Transverse colon (tissue), 4 donors: ENCODE data around the gene AR.

Source experiments
- EP300 ChIP-seq: sonication (generic); formaldehyde crosslinking; IDR thresholded peaks from one replicate; pipeline ENCODE4 v1.6.1; 2017; ENCODE audit warnings: antibody characterized with exemption, low read depth
- POLR2A ChIP-seq: fragments of 450-650 bp; IDR thresholded peaks from one replicate; pipeline ENCODE4 v1.6.1; 2016; ENCODE audit warnings: antibody characterized with exemption, mild to moderate bottlenecking, moderate library complexity
- POLR2AphosphoS5 ChIP-seq, 3 donors: sonication (generic); formaldehyde crosslinking; IDR thresholded peaks; one replicate each; pipeline ENCODE4 v1.6.1; 2016; ENCODE audit warnings: antibody characterized with exemption in 3 of 3
- TF ChIP-seq, protein P1 (sequence below), 5 experiments: fragments of 200-600 bp in 3 of 5; fragments of 450-650 bp in 2 of 5; sonication (generic) in 3 of 5; IDR thresholded peaks; 1 replicate in 2 of 5; 2 replicates in 3 of 5; pipeline ENCODE4 v1.5.1; 2016 to 2017; ENCODE audit warnings: antibody characterized with exemption in 5 of 5, inconsistent platforms in 3 of 5, mild to moderate bottlenecking in 2 of 5, moderate library complexity in 1 of 5

DNA sequence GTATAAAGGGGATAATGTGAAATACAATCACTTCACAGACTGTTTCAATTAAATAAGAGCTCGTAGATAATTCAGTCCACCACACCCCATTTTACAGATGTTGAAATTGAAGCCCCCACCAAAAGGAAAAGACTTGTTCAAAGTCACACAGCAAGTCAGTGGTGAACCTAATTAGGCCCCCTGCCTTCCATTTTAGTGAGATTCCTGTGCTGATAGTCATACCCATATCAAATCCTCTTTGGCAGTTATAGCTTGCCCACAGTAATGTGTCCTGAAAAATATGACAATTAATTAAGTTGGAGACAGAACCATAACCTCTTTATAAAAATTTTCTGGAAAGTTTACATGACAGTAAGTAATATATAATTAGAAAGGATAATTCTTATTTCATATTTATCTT is 58.0 kb downstream of the AR start:
- TF ChIP-seq, protein P1, sequence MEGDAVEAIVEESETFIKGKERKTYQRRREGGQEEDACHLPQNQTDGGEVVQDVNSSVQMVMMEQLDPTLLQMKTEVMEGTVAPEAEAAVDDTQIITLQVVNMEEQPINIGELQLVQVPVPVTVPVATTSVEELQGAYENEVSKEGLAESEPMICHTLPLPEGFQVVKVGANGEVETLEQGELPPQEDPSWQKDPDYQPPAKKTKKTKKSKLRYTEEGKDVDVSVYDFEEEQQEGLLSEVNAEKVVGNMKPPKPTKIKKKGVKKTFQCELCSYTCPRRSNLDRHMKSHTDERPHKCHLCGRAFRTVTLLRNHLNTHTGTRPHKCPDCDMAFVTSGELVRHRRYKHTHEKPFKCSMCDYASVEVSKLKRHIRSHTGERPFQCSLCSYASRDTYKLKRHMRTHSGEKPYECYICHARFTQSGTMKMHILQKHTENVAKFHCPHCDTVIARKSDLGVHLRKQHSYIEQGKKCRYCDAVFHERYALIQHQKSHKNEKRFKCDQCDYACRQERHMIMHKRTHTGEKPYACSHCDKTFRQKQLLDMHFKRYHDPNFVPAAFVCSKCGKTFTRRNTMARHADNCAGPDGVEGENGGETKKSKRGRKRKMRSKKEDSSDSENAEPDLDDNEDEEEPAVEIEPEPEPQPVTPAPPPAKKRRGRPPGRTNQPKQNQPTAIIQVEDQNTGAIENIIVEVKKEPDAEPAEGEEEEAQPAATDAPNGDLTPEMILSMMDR (IDR thresholded peaks at IDR 0.05) = no peak
- TF ChIP-seq EP300 (no peak), POLR2A (no peak), POLR2AphosphoS5 (IDR thresholded peaks at IDR 0.05) (no peak)
